ENCODE results near the gene PPAT. TPM values are rescaled to one million over a fixed set of nuclear protein-coding genes. Genes with fewer than 3 reads are reported as not detected.

PPAT gene
- total and polyA plus RNA-seq, 4 donors = 3.7 to 11.0 (median 5.7) TPM

DNA sequence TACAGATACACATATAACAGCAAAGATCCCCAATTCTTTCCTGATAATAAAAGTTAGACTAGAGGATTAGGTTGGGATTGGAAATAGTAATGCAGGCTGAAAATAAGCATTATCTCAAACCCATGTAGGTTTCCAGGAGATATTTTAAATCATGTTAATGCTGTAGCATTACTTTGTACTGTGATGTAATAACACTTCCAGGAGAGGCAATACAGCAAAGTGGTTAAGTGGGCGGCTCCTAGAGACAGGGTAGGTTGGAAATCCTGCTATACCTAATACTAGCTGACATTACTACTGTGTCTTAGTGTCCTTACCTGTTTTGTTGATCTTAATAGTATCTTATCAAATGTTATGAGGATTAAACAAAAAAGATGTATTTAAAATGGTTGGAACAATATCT lies 10.3 kb upstream of the PPAT start:
- no peak overlapping the region for H3K4me3 ChIP-seq (ENCODE audit: low read depth in 1 of 3, low read length in 3 of 3)
- 96% methylated on average over 1 of the region's 1 CpG for WGBS
- no peak overlapping the region for H3K9ac ChIP-seq (ENCODE audit: low read depth in 1 of 2, low read length in 2 of 2)
- no peak overlapping the region for H3K27ac ChIP-seq (ENCODE audit: low read depth in 1 of 2, low read length in 2 of 2)
- H3K36me3 ChIP-seq (ENCODE audit: control insufficient read depth in 4 of 4, insufficient read depth in 3 of 4, low read depth in 1 of 4, low read length in 3 of 4) = peaks cover 1 to 43% (median 16%) of the 10 kb centered on the region in 4 donors
- DNase-seq (ENCODE audit: low spot score) = no peak
- no peaks in the 10 kb centered on the region for H3K9me3 ChIP-seq (ENCODE audit: control insufficient read depth in 4 of 4, low read length in 3 of 4)
- peaks cover 1 to 10% (median 5%) of the 10 kb centered on the region in 4 donors for H3K4me1 ChIP-seq (ENCODE audit: control insufficient read depth in 4 of 4, insufficient read depth in 4 of 4, low read length in 3 of 4)
- H3K27me3 ChIP-seq (ENCODE audit: control insufficient read depth in 4 of 4, insufficient read depth in 4 of 4, low read length in 3 of 4) = no peaks in the 10 kb centered on the region
- no peak for TF ChIP-seq HNF4A (conservative IDR thresholded peaks at IDR 0.05)
- TF ChIP-seq TAF1 (conservative IDR thresholded peaks at IDR 0.05) = no peak
- no peak for TF ChIP-seq RAD21 (IDR thresholded peaks at IDR 0.05)
- TF ChIP-seq CTCF (IDR thresholded peaks at IDR 0.05; ENCODE audit: low read depth, low read length, missing input control) = no peak
- no peak for TF ChIP-seq NR2F2 (IDR thresholded peaks at IDR 0.05)
- TF ChIP-seq ZBTB33 (IDR thresholded peaks at IDR 0.05) = no peak
- TF ChIP-seq JUND (IDR thresholded peaks at IDR 0.05) = no peak
- no peak for TF ChIP-seq SP1 (IDR thresholded peaks at IDR 0.05)
- TF ChIP-seq FOXA2 (IDR thresholded peaks at IDR 0.05) = no peak
- no peak for TF ChIP-seq YY1 (IDR thresholded peaks at IDR 0.05)
- TF ChIP-seq RXRA (IDR thresholded peaks at IDR 0.05) = no peak
- no peak for TF ChIP-seq EGR1 (IDR thresholded peaks at IDR 0.05; ENCODE audit: low read depth in 2 of 2)
- TF ChIP-seq MAX (IDR thresholded peaks at IDR 0.05) = no peak
- TF ChIP-seq, protein P1, sequence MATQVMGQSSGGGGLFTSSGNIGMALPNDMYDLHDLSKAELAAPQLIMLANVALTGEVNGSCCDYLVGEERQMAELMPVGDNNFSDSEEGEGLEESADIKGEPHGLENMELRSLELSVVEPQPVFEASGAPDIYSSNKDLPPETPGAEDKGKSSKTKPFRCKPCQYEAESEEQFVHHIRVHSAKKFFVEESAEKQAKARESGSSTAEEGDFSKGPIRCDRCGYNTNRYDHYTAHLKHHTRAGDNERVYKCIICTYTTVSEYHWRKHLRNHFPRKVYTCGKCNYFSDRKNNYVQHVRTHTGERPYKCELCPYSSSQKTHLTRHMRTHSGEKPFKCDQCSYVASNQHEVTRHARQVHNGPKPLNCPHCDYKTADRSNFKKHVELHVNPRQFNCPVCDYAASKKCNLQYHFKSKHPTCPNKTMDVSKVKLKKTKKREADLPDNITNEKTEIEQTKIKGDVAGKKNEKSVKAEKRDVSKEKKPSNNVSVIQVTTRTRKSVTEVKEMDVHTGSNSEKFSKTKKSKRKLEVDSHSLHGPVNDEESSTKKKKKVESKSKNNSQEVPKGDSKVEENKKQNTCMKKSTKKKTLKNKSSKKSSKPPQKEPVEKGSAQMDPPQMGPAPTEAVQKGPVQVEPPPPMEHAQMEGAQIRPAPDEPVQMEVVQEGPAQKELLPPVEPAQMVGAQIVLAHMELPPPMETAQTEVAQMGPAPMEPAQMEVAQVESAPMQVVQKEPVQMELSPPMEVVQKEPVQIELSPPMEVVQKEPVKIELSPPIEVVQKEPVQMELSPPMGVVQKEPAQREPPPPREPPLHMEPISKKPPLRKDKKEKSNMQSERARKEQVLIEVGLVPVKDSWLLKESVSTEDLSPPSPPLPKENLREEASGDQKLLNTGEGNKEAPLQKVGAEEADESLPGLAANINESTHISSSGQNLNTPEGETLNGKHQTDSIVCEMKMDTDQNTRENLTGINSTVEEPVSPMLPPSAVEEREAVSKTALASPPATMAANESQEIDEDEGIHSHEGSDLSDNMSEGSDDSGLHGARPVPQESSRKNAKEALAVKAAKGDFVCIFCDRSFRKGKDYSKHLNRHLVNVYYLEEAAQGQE (IDR thresholded peaks at IDR 0.05) = no peak
- no peak for TF ChIP-seq ATF3 (IDR thresholded peaks at IDR 0.05)
- TF ChIP-seq FOXA1 (IDR thresholded peaks at IDR 0.05) = no peak
- TF ChIP-seq HNF4G (IDR thresholded peaks at IDR 0.05) = no peak

DNA sequence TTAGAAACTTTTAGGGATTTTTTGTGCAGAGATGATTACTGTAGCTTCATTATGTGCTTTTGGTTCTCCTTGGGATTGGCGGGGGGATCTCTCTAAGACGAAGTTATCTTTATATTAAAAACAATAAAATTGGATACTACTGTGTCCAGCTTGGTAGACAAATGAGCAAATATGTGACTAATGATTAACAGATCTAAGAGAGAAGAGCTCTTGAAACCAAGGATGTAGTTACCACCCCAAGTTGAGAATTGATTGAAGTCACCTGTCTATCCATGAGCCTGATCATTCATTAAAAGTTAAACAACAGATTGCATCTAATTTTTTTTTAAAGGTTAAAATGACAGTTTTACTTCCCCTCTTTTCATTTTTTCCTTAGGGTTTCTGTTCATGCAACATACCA lies 9.3 kb upstream of the PPAT start:
- Histone ChIP-seq H3K9me3 (ENCODE audit: control insufficient read depth in 4 of 4, low read length in 3 of 4) (no peaks in the 10 kb centered on the region), H3K27me3 (ENCODE audit: control insufficient read depth in 4 of 4, insufficient read depth in 4 of 4, low read length in 3 of 4) (no peaks in the 10 kb centered on the region), H3K36me3 (ENCODE audit: control insufficient read depth in 4 of 4, insufficient read depth in 3 of 4, low read depth in 1 of 4, low read length in 3 of 4) (peaks cover 1 to 46% (median 15%) of the 10 kb centered on the region in 4 donors), H3K27ac (ENCODE audit: low read depth in 1 of 2, low read length in 2 of 2) (no peak overlapping the region), H3K9ac (ENCODE audit: low read depth in 1 of 2, low read length in 2 of 2) (no peak overlapping the region), H3K4me1 (ENCODE audit: control insufficient read depth in 4 of 4, insufficient read depth in 4 of 4, low read length in 3 of 4) (peaks cover 2 to 12% (median 6%) of the 10 kb centered on the region in 4 donors), H3K4me3 (ENCODE audit: low read depth in 1 of 3, low read length in 3 of 3) (no peak overlapping the region)
- 68% methylated on average over 2 of the region's 2 CpGs for WGBS
- DNase-seq (ENCODE audit: low spot score) = no peak
- TF ChIP-seq FOXA2 (IDR thresholded peaks at IDR 0.05) (no peak), GABPA (IDR thresholded peaks at IDR 0.05 in 1 of 2, conservative IDR thresholded peaks at IDR 0.05 in 1 of 2) (no peak), HNF4A (conservative IDR thresholded peaks at IDR 0.05) (no peak), YY1 (IDR thresholded peaks at IDR 0.05) (no peak), JUND (IDR thresholded peaks at IDR 0.05) (no peak), CTCF (IDR thresholded peaks at IDR 0.05; ENCODE audit: low read depth, low read length, missing input control) (no peak), RXRA (IDR thresholded peaks at IDR 0.05) (no peak), RAD21 (IDR thresholded peaks at IDR 0.05) (no peak)
- TF ChIP-seq, protein P1 (IDR thresholded peaks at IDR 0.05) = no peak
